ENCODE data around the gene C8A.

Gene C8A

DNA sequence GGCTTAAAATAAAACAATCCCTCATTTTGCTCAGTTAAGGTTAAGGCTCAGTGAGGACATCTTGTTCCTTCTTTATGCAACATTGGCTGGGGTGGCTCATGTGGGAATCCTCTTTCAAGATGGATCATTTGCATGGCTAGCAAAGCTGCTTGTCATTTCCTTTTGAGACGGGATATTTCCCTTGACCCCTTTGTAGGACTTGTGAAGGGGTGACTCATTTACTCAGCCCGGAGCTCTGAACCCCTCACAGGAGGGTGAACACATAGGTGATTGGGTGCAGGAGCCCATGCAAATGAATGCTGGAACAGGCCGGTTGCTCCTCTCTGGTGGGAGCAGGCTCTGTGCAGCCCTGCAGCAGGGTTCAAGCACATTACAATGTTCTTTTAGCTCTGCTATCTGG is 15.8 kb upstream of the C8A start:
- no peak for DNase-seq

DNA sequence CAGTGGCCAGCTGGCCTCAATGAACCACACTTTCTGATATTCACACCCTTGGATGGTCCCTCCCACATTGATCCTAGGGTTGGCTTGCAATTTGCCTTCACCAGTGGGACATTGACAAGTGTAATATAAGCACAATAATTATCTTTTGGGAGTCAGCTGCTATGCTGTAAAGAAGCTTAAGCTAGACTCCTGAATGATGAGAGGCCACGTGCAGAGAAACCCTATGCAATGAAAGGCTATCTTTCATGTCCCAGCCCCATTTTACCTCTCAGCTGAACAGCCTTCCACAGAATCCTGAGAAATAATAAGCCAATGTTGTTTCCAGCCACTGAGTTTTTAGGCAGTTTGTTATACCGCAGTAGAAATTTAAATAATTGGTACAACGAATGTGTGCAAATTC is 11.1 kb upstream of the C8A start:
- no peak for DNase-seq

DNA sequence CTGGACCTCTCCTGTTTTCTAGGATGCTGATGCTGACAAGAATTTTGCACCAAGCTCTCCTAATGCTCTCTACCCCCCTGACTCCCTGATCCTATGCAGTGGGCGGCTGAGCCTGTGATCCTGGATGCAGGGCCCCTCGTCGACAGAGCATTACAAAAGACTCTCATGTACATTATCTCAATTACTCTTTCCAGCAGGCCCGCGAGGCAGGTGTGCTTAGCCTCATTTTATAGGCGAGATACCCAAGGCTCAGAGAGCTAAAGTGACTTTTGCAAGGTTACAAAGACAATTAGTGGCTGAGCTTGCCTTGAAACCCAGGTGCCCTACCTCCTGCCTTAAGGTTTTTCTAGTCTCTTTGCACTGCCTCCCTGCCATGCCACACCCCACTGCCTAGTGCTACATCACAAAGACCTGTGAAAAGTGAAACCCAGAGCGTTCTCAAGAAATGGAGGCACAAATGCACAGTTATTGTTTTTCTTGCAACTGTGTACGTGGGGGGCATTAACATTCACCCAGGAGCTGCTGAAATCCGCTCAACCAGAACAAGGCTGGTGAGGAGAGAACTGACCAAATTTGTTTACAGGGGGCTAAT is 10.0 kb upstream of the C8A start:
- no peak for DNase-seq

DNA sequence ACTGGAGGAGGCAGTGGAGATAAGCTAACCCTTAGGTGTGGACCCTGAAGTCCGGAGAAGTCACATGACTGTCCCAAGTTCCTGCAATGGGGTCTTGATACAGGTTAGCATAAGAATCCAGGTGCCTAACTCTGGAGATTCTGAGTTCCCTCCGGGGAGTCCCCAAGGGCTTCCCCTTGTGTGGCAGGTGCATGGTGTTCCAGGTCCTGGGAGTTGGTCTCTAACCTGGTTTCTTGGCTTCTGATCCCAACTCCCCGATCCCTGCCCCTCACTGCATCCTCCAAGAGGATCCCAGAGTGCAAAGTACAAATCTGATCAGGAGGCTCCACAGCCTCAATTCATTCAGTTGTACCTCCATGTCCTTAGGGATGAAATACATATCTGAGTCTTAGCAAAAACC is 9.3 kb upstream of the C8A start:
- no peak for DNase-seq

DNA sequence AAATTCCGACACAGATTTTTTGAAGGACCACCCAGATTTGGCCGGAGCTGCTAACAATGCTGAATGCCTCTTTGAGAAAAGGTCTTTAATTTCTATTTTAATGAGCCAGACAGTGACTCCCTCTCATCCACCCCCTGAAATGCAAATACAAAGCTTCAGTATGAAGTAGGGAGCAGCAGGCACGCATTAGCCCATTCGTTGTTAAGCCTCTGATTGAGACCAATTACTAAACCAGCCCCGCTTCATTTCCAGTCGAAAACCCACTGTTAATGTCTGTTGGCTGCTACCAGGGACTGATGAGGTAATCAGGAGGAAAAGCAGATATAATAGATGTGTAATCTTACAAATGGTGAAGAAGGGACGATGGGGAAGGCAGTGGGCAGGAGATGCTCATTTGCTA is 4.8 kb upstream of the C8A start:
- no peak for DNase-seq

DNA sequence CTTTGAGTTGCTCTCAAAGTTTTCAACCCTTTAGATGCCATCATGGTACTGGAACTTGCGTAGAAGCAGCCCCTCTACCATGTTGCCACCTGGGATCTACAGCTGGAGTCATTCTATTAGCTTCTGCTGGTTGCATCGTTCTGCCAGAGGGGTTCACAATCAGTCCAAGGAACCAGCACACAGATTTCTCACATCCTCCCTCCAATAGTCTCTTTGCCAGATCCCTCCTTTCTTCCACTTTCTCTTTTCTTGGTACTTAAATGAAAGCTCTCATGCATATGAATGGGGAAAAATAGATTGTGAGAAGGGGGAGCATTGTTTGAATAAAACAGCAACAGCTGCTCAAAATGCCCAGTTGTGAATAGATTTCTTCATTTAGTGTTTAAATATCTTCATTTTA is 4.2 kb upstream of the C8A start:
- DNase-seq: no peak

DNA sequence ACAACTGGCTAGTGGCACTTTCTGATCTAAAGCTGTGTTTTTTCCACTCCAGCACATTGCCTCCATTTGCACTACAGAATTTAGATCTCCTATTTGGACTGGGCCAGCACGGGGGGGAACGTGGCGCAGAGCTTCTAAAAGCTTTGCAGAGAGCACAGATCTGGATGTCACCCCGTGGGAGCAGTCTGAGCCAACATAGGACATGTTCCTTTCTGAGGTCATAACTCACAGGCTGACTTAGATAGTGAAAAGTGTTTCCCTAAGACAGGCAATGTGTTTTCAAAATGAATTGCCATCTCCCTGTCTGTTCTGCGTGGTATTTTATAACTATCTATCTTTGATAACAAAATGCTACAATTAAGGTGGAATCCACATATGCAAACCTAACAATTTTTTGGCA is 3.7 kb upstream of the C8A start:
- no peak for DNase-seq

DNA sequence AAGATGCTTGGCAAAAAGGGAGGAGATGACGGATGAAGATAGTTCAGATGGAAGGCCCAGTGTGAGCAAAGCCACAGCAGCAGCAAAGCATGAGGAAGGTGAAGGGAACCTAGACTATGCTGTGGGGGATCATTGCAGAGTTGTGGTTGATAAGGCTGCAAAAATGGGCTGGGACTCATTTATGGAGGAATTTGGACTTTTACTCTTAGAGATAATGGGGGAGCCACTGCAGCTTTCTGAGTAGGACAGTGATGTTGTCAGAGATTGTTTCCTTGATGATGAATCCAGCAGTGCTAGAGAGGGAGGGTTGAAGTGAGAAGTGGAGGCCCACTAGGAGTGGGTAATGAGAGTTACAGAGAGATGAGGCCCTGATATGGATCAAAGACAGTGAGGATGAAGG is 2.1 kb upstream of the C8A start:
- no peak for DNase-seq

DNA sequence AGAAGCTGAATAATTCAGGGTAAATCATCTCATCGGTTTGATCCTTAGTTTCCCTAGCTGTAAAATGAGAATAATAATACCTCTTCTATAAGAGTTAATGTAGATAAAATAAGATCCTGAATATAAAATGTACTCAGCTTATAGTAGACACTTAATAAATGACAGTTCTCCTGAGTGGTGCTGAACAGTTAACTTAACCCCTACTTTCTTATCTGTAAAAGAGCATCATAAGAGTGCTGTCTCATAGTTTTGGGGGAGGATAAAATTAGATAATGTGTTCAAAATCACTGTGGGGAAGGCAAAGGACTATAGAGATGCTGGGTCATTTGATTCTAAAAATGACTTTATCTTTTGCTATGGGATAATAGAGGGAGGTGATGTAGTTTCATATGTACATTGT is 593 bp downstream of the C8A start:
- DNase-seq: no peak

DNA sequence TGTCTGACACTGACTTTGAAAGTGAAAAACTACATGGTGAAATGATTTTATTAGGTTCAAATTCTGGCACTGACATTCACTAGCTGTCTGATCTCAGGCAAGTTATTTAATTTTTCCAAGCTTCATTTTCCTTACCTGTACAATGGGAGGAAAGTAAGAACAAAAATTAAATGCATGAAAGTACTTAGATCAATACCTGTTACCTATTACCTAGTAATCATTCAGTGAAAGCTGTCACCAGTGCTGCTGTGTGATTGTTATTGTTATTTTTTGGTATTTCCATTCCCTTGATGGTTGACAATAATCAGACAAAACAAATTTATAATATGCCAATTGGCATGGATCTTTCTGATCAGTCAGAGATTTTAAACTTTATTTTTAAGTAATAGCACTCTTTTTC is 1.6 kb downstream of the C8A start:
- no peak for DNase-seq

DNA sequence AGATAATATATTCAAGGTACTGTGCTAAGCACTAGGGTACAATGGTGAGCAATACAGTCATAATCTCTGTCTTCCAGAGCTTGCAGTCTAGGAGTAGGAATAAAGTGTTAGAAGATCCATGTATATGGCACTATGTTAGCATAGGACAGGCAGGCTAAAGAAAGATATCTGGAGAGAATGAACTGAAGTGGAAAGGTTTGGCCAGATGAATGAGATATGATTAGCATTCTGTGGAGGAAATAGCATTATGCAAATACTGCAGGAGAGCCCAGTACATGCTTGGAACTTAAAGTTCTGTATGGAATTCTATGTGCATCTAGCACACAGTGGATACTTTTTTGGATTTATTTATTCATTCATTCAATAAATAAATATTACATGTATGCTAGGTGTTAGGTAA is 4.7 kb downstream of the C8A start:
- DNase-seq: no peak

DNA sequence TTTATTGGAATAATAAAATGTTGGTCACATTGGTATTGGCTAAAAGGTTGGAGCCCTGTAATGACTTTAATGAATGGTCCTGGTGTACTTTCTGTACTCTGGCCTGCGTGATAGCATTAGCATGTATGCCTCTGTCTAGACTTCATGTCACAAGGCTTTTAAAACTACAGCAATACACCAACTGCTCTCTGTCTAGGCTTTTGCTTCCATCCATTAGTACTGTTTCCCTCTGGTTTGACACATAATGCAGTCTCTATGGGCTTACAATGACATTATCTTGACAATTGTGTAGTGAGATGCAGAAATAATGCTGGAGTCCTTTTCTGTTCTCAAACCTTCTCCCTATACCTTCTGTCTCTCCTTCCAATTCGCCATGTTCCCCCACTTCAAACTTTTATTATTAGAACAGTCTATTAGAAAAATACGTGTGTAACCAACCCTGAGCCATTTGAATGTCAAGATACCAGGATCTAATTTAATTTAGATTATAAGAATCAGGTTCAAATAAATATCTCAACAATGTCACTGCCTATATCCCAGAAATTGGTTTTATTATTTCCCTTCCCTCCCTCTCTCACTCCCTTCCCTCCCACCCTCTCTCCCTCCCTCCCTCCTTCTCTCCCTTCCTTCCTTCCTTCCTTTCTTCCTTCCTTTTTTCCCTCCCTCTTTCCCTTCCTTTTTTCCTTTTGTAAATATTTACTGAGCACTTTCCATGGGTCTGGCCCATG is 8.8 kb downstream of the C8A start:
- no peak for DNase-seq

DNA sequence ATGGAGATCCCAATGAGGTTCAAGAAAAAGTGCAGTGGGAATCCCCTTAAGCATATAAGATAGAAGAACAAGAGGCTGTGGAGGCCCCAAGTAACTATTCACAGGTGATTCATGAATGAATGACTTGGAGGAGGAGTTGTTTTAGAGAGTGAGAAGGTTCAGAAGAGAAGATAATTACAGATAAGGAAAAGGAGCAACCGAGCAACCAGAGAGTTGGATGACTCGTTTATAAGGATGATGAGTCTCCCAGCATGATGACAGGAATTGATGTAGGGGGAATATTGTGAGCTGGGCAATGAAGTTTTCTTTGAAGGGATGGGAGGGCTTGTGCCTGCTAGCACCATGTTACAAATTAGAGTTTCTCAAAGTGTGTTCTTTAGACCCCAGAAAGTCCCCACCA is 9.8 kb downstream of the C8A start:
- no peak for DNase-seq

DNA sequence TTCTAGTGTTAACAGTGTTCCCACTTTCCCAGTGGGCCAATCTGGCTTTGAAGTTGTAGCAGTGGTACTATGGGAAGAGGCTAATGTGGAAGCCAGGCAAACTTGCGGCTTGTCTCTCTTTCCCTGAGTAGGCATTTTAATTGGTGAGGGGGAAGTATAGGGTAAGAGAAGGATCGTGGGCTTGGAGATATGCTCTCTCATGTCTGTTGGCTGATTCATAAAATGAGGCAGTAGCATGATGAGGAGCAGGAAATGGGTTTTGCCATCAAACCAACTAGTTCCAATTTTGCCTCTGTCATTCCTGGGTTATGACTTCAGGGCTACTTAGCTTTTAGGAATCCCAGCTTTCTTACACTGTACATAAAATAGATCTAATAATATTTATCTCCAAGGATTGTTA is 12.1 kb downstream of the C8A start:
- no peak for DNase-seq

DNA sequence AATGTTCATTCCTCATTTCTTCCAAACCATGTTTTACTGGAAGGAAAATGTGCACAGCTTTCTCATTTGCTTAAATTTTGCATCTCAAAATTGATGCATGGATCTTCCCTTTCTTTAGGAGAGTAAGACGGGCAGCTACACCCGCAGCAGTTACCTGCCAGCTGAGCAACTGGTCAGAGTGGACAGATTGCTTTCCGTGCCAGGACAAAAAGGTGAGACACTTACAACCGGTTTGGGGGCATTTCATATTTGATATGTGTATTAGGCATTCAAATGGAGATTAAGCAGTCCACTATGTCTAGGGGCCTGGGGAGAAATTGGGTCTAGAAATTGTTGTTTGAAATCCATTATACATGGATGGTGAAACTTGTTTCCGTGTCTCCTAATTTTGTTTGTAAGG is 12.9 kb downstream of the C8A start:
- no peak for DNase-seq

DNA sequence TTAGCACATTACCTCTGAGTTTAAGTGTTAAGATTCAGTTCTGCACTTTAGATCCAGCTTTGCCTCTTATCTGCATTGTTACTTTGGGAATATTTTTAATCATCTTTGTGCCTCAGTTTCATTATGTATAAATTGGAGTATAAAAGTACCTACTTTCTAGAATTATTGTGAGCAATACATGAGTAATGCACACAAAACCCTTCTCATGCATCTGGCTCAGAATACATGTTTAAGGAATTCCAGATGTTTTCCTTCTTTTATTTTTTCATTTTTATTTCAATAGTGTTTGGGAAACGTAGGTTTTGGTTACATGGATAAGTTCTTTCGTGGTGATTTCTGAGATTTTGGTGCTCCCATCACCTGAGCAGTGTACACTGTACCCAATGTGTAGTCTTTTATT is 14.2 kb downstream of the C8A start:
- DNase-seq: no peak

DNA sequence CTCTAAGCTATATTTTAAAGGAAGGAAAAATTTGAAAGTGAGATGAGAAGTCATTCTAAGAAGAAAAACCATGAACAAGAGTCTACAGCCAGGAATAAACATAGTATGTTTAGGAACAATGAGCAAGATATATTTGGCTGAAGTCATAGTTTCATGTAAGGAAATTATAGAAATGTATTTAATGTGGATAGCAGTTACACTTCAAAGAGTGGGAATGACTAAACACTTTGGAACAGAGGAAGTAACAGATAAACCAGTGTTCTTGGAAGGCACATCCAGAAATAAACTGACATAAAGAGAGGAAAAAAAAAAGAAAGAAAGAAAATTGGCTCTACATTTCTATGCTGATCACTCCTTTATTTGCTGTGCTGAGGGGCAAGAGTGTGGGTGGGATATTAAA is 18.0 kb downstream of the C8A start:
- DNase-seq: no peak

DNA sequence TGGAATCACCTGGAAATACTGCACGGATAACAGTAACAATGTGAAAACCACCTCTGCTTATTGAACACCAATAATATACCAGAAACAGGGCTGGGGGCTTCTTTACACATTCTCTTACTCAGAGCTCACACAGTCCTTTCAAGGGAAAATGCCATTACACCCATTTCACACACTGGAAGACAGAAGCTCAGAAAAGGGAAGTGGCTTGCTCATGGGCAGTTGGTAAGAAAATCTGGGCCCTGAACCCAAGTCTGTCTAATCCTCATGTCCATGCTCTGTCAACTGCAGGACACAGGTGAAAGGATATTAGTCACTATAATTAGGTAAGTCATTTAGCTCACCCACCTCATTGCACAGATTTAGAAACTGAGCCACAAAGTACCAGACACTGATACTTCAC is 18.6 kb downstream of the C8A start:
- no peak for DNase-seq

DNA sequence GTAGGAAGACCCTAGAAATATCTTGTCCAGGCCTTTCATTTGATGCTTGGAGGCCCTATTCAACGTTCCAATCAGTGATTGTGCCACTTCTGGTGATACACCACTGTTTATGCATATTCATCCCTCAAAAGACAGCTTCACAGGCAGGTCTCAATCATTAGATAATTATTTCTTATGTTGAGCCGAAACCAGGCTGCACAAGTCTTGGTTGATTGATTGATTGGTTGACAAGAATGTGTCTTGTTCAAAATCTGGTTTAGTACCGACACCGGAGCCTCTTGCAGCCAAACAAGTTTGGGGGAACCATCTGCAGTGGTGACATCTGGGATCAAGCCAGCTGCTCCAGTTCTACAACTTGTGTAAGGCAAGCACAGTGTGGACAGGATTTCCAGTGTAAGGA is 20.1 kb downstream of the C8A start:
- no peak for DNase-seq

DNA sequence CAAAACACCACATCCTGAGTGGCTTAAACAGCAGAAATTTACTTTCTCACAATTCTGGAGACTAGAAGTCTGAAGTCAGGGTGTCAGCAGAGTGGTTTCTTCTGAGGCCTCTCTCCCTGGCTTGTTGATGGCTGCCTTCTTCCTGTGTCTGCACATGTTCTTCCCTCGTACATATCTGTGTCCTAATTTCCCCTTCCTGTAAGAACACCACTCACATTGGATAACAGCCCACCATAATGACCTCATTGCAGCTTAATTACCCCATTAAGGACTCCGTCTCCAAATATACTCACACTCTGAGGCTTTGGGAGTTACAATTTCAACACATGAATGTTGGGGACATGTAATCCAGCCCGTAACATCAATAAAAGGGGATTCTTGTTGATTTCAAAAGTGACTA is 23.4 kb downstream of the C8A start:
- DNase-seq: no peak

DNA sequence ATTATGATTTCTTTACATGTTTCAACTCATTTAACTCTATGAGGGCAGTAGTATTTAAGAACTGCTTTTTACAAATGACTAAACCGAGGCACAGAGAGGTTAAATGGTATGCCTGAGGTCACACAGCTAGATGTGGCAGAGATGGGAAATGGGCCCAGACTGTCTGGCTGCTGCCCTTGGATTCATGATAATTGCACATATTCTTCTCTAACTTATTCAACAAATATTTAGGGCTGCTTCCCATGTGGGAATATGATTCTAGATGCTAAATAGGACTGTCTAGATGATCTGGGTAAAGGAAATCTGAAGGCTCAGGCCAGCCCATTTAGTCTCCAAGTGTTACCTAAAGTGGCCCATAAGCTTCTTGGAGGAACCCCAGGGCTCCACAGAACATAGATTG is 26.2 kb downstream of the C8A start:
- no peak for DNase-seq

DNA sequence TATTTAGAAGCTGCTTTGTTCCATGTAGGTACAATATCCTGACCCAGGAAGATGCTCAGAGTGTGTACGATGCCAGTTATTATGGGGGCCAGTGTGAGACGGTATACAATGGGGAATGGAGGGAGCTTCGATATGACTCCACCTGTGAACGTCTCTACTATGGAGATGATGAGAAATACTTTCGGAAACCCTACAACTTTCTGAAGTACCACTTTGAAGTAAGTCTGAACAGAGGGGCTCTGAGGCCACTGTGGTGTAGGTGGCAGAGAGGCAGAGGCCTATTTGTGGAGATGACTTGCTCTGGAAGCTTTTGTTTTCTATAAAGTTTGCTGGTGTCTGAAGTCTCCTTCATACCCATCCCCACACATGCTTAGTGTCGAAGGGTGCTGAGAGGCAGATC is 26.8 kb downstream of the C8A start:
- no peak for DNase-seq

DNA sequence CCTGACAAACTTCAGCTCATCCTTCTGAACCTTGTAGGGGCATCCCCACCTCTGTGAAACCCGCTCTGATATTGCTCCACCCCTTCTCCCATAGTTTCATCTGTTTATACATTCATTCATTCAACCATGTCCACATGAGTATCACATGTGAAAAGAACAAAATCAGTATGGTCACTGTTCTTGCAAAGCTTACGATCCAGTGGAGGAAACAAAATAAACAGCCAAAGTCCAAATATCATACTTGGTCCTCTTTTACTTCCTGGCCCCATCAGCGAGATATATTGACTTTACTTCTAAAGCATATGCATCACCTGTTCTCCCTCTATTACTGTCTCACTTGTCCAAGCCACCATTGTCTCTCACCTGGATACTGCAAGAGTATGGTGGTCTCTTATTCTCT is 35.6 kb downstream of the C8A start:
- DNase-seq: no peak

DNA sequence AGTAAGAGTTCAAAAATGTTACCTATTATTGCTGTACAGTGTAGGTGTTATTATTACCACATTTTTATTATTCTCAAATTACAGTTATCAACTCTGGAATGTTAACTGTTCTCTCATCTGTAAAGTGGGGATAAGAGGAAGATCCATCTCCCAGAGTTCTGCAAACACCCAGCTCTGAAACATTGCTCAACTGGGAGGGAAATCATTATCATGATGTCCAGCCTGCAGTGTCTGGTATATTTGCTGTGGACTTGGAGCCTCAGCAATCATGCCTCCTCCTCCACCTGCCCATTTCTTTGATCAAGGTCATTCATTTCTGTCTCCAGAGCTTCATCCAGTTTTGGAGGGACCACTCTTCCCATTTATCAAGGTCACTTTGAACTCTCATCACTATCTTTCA is 39.4 kb downstream of the C8A start:
- no peak for DNase-seq
